EH (cell line): ENCODE data around the gene SLITRK4.

ENCODE experiments used
- DNase-seq: peaks from one replicate; pipeline ENCODE4 v3.0.0-alpha.2; 2015; ENCODE audit warnings: low read depth

Gene SLITRK4

GRCh38 chrX:143635915-143636314 lies at the start of gene SLITRK4:
Gene SLITRK4 (minus strand): TSS chrX:143636101. CDS start chrX:143631108, 4,993 bp downstream.
- no peak for DNase-seq

GRCh38 chrX:143683486-143683885 lies 47.6 kb upstream of the SLITRK4 start:
- DNase-seq: no peak

GRCh38 chrX:143674926-143675325 lies 39.0 kb upstream of the SLITRK4 start:
- no peak for DNase-seq

- no peak for DNase-seq
Observed at GRCh38 chrX:143669395-143669794, 33.5 kb upstream of the SLITRK4 start.

- DNase-seq: peak; percentile 1
Observed at GRCh38 chrX:143664302-143664701, 28.4 kb upstream of the SLITRK4 start.

- DNase-seq: no peak
Observed at GRCh38 chrX:143663755-143664154, 27.9 kb upstream of the SLITRK4 start.

- no peak for DNase-seq
Observed at GRCh38 chrX:143661286-143661685, 25.4 kb upstream of the SLITRK4 start.

- DNase-seq: no peak
Observed at GRCh38 chrX:143648705-143649104, 12.8 kb upstream of the SLITRK4 start.

GRCh38 chrX:143642426-143642825 lies 6.5 kb upstream of the SLITRK4 start:
- no peak for DNase-seq

- DNase-seq: no peak
Observed at GRCh38 chrX:143636831-143637230, 930 bp upstream of the SLITRK4 start.

- no peak for DNase-seq
Observed at GRCh38 chrX:143634663-143635455, 1.0 kb downstream of the SLITRK4 start.

- no peak for DNase-seq
Observed at GRCh38 chrX:143634309-143634662, 1.6 kb downstream of the SLITRK4 start.

GRCh38 chrX:143633461-143634308 lies 2.2 kb downstream of the SLITRK4 start:
- DNase-seq: no peak

GRCh38 chrX:143632625-143633410 lies 3.1 kb downstream of the SLITRK4 start:
- no peak for DNase-seq

- DNase-seq: no peak
Observed at GRCh38 chrX:143623657-143624056, 12.2 kb downstream of the SLITRK4 start.

- no peak for DNase-seq
Observed at GRCh38 chrX:143621276-143621675, 14.6 kb downstream of the SLITRK4 start.

- DNase-seq: no peak
Observed at GRCh38 chrX:143615851-143616250, 20.1 kb downstream of the SLITRK4 start.

- DNase-seq: no peak
Observed at GRCh38 chrX:143601809-143602208, 34.1 kb downstream of the SLITRK4 start.

GRCh38 chrX:143581240-143581639 lies 54.7 kb downstream of the SLITRK4 start:
- no peak for DNase-seq

- no peak for DNase-seq
Observed at GRCh38 chrX:143580266-143580665, 55.6 kb downstream of the SLITRK4 start.
